Fibroblast of the conjunctiva (primary cell): ENCODE results near the gene CROCC2.

ENCODE experiments used
- DNase-seq: peaks from one replicate; pipeline ENCODE4 v3.0.0-alpha.2; 2010; ENCODE audit warnings: low read depth

Gene CROCC2

DNA sequence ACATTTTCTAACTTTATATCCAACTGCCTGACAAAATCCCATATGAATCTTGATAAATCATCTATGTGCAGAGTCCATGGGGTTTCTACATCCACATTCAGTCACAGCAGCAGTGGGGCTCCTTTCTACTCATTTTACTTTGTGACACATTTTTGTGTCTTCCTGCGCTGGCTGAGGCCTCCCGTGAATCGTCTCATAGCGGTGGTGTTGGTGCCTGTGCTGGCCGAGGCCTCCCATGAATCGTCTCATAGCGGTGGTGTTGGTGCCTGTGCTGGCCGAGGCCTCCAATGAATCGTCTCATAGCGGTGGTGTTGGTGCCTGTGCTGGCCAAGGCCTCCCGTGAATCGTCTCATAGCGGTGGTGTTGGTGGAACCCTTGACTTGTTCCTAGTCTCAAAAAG is 109.3 kb downstream of the CROCC2 start:
- no peak for DNase-seq

DNA sequence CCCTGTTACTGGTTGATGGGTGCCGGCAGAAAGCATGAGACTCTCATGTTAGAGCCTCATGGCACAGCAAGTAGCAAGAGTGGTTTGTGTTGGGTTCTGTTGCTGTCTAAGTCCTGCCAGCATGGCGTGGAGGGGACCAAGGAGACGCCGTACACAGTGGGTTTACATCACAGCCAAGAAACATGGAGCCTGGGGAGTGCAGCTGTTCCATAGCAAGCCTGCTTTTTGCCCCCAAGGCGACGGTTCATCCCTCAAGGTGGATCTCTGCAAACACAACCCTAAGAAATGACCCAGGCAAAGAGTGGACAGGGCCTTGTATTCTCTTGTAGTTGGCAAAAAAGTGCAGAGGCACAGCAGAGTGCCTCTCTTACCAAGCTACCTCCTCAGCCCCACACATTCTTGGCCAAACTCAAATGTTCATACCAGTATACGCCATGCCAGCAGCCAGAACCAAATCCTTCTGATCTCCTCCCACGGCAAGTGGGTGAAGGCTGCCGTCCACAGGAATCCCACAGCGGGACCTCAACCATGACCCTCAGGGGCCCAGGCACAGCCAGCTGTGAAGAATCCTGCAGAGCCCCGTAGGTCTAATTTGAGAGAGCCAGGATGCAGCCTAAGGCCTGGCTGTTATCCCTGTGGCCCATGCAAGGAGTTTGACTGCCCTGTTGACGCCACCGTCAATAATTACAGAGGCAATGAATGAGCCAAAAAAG is 111.2 kb downstream of the CROCC2 start:
- no peak for DNase-seq

GRCh38 chr2:241018051-241018891 is 112.1 kb downstream of the CROCC2 start:
- DNase-seq, result no peak

GRCh38 chr2:241019441-241020139 is 113.5 kb downstream of the CROCC2 start:
- DNase-seq, result no peak

- no peak for DNase-seq
Measured at GRCh38 chr2:241020201-241020600, 114.1 kb downstream of the CROCC2 start.

- DNase-seq, result no peak
Measured at GRCh38 chr2:241020629-241021190, 114.6 kb downstream of the CROCC2 start.

- DNase-seq, result no peak
Measured at GRCh38 chr2:241025639-241026038, 119.5 kb downstream of the CROCC2 start.

GRCh38 chr2:241029599-241030332 is 123.6 kb downstream of the CROCC2 start:
- DNase-seq, result no peak

GRCh38 chr2:241030333-241030680 is 124.2 kb downstream of the CROCC2 start:
- DNase-seq, result no peak

DNA sequence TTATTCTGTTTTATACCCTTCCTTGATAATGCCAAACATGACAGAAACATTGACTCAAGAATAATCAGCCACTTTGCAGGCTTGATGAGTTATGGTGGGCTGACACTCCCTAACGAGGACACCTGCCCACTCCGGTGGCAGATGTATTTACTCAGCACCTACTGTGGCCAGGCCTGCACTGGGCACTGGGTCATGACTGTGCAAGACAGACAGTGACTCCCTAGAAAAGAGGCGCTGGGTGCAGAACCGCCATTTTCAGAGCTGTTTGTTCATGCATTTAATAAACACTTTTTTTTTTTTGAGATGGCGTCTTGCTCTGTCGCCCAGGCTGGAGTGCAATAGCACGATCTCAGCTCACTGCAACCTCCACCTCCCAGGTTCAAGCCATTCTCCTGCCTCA is 124.7 kb downstream of the CROCC2 start:
- DNase-seq, result no peak

DNA sequence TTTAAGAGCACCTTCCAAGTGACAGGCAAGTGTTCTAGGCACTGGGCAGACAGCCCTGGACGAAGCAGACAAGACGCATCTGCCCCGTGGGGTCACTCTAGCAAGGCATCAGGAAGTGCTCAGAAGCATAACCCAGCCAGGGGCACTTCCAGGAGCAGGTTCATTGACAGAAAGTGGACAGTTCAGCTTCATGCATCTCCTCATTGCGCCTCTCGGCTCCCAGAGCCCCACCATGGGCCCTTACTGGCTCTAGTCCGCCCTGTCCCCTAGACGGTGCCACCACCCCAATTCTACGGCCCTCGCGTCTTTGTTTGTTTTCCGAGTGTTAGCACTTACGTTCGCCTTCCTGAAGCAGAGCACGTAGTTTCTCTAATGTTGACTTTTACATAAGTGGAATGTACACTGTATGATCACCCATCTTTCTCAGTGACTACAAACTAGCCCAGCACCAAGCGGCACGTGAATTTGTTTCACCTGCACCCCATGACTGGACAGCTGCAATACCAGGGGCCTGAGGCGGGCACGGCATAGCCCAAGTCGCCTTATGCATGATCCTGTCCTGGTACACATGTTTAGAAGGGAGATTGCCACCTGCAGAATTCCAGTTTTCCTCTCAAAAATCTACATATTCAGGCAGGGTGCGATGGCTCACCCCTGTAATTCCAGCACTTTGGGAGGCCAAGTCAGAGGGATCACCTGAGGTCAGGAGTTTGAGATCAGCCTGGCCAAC is 125.5 kb downstream of the CROCC2 start:
- DNase-seq, result no peak

DNA sequence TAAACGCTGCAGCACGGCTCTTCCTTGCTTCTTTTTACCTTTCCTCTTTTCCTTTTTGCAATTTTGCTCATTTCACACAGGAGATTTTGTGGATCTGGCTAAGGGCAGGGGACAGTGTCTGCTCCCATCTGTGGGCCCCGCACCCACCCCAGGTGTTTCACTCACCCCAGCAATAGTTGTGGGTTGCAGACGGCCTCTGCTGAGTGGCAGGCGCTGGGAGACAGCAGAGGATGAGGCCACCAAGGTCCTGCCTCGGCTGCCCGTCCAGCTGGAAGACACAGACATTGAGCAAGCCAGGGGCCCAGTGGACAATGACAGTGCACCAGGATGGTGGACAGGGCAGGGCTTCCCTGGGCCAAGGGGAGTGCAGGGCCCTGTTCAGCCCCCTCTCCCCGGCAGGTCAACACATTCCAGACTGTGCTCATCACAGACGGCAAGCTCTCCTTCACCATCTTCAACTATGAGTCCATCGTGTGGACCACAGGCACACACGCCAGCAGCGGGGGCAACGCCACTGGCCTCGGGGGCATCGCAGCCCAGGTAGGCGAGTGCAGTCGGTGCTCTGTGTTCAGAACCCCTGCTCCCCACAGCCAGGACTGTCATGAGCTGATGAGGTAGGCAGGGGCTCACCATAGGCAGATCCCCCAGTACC is 127.3 kb downstream of the CROCC2 start:
- DNase-seq, result no peak

DNA sequence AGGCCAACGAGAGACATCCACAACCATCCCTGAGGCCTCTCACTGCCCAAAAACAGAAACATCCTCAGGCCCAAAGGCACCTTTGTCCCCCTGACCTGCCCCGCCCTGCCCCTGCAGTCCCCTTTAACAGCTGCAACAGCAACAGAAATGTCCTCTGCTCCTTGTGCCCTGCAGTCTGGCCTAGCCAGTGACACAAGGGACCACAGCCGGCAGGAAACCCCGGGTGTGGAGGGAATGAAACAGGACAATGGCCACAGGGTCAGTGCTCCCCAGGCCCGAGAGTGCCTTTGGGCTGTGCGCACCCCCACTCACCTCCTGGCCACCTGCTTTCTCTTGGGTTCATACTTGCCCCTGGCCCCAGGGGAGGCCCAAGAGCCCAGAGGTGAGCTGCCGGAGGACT is 127.9 kb downstream of the CROCC2 start:
- DNase-seq, result no peak

DNA sequence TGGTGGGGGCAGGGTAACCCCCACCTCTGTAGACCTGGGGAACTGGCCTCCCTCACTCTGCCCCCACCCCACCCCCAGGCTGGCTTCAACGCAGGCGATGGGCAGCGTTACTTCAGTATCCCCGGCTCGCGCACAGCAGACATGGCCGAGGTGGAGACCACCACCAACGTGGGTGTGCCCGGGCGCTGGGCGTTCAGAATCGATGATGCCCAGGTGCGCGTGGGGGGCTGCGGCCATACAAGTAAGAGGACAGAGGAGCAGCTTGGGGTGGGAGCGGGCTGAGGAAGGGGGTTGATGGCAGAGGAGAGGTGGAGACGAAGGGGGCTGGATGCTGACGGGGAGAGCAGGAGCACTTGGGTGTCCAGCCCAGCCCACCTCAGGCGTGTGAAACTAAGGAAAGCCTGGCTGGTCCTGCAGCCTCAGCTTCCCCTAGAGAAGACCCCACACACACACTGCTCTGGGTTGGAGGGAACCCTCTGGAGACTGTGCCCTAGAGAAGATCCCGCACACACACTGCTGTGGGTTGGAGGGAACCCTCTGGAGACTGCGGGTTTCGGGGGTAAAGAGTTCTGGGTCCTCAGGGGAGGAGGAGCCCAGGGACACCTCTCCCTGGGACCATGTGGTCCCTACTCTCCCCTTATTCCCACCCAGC is 128.5 kb downstream of the CROCC2 start:
- no peak for DNase-seq

- DNase-seq, result no peak
Measured at GRCh38 chr2:241035142-241035817, 129.1 kb downstream of the CROCC2 start.

GRCh38 chr2:241035818-241036396 is 129.8 kb downstream of the CROCC2 start:
- no peak for DNase-seq

DNA sequence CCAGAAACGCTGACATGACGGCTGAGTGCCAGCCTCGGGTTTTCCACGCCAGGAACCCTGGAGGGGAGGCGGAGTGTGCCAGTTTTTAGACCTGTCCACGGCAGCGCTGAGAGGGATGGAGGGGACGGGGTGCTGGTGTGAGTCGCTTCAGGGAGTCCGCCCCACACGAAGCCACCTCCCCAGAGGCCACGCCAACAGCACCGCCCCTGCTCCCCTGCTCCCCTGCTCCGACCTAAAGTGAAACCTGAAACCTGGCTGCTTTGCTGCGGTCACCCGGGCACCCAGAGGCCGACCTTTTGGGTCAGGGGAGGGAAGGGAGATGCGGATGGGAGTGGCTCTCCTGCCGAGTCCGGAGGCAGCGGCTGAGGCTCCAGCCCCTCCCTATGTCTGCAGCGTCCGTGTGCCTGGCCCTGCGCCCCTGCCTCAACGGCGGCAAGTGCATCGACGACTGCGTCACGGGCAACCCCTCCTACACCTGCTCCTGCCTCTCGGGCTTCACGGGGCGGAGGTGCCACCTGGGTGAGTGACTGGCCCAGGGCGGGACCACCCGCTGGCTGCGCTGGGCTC is 130.3 kb downstream of the CROCC2 start:
- DNase-seq, result no peak

DNA sequence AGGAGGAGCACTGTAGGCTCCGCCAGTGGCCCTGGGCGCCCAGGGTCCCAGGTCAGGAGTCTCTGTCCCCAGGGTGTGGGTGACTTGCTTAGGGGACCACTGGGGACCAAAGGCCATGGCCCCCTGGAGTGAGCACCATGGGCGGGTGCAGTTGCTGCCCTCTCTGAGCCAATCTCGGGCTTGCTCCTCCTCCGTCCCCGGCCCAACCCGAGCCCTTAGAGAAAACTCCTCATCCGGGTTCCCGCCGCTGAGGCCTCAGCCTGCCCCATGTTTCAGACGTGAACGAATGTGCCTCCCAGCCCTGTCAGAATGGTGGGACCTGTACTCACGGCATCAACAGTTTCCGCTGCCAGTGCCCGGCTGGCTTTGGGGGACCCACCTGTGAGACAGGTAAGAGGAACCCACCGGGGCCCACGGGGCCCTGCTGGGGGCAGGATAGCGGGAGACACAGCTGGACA is 130.9 kb downstream of the CROCC2 start:
- DNase-seq, result no peak

DNA sequence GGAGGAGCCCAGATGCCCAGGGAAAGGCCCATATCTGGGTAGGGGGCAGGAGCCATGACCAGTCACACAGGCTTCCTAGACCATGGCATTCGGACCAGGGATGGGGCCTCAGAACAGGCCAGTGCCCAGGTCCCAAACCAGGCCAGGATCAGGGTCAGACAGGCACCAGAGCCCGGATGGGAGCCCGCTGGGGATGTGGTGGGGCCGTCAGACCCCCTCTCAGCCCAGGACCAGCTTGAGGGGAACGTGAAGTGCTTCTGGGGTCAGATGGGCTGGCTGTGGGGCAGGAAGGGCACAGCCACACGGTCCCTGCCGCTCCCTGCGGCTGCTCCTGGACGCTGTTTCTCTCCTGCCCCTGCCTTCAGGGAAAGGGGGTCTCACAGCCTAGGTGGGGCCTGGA is 131.4 kb downstream of the CROCC2 start:
- no peak for DNase-seq
